GM19455 (cell line): ENCODE measurements around the gene CHPF.

Experiments used
- ATAC-seq: cut with Tn5 transposase; IDR thresholded peaks from one replicate; pipeline ENCODE4 v1.9.1; 2021; ENCODE audit not compliant: unreplicated experiment

CHPF gene

GRCh38 chr2:219533930-219534661, 9.5 kb downstream of the CHPF start:
- no peak for ATAC-seq

- no peak for ATAC-seq
Measured at GRCh38 chr2:219532378-219532649, 11.3 kb downstream of the CHPF start.

- no peak for ATAC-seq
Measured at GRCh38 chr2:219531639-219532377, 11.8 kb downstream of the CHPF start.

- ATAC-seq, result peak; percentile 87
Measured at GRCh38 chr2:219530048-219530963, 13.3 kb downstream of the CHPF start.

- no peak for ATAC-seq
Measured at GRCh38 chr2:219527472-219527871, 16.1 kb downstream of the CHPF start.

- no peak for ATAC-seq
Measured at GRCh38 chr2:219527076-219527394, 16.6 kb downstream of the CHPF start.

- ATAC-seq, result no peak
Measured at GRCh38 chr2:219526320-219527075, 17.1 kb downstream of the CHPF start.

GRCh38 chr2:219525533-219526232, 17.9 kb downstream of the CHPF start:
- no peak for ATAC-seq

- no peak for ATAC-seq
Measured at GRCh38 chr2:219524817-219525216, 18.8 kb downstream of the CHPF start.

GRCh38 chr2:219523031-219523671, 20.5 kb downstream of the CHPF start:
- no peak for ATAC-seq

GRCh38 chr2:219522111-219523030, 21.2 kb downstream of the CHPF start:
- no peak for ATAC-seq

- no peak for ATAC-seq
Measured at GRCh38 chr2:219521066-219521880, 22.3 kb downstream of the CHPF start.

GRCh38 chr2:219520079-219520478, 23.5 kb downstream of the CHPF start:
- no peak for ATAC-seq

- no peak for ATAC-seq
Measured at GRCh38 chr2:219519526-219519916, 24.1 kb downstream of the CHPF start.

- no peak for ATAC-seq
Measured at GRCh38 chr2:219517954-219518778, 25.4 kb downstream of the CHPF start.

- no peak for ATAC-seq
Measured at GRCh38 chr2:219516888-219517287, 26.7 kb downstream of the CHPF start.

GRCh38 chr2:219515874-219516629, 27.6 kb downstream of the CHPF start:
- no peak for ATAC-seq
